HepG2 (cell line): ENCODE measurements around the gene TP73. TPM values are rescaled to one million over a fixed set of nuclear protein-coding genes. Genes with fewer than 3 reads are reported as not detected.

ENCODE experiments used
- ATAC-seq: fragments of 200-7000 bp; cut with Tn5 transposase; 3 replicates; pipeline ENCODE4 v1.9.1; 2020; ENCODE audit warnings: mild to moderate bottlenecking, moderate library complexity
- BruUV-seq: library from RNA; stranded (reverse); fragments of 400-500 nt; replicated peaks from 2 replicates; lab custom pipeline; 2021; lab: Mats Ljungman, UMichigan
- CTCF ChIA-PET: fragments of 300-600 bp; formaldehyde crosslinking; extraction: SDS; loops from one replicate; lab custom pipeline; 2021; ENCODE audit warnings: low total read pairs, inconsistent platforms, low intra/inter-chr PET ratio; lab: Yijun Ruan, JAX
- POLR2A ChIA-PET: fragments of 350-600 bp; sonication (Branson Sonifier 250); formaldehyde crosslinking; loops from one replicate; lab custom pipeline; 2020; ENCODE audit warnings: antibody characterized with exemption, inconsistent platforms; lab: Yijun Ruan, JAX
- DNase-seq: peaks from one replicate; pipeline ENCODE4 v3.0.0-alpha.2; 2015; ENCODE audit warnings: low spot score
- FAIRE-seq: peaks from 3 replicates; lab custom pipeline; 2011; peaks lifted over from hg19 to GRCh38; lab: Jason Lieb, UNC
- H2AFZ ChIP-seq: one replicate; pipeline ENCODE4 v1.6.1; 2011; ENCODE audit warnings: low read length, inconsistent platforms
- H3K27ac ChIP-seq: fragments of 300-600 bp; 3 replicates; pipeline ENCODE4 v1.8.0; 2011; ENCODE audit warnings: mixed run types, mild to moderate bottlenecking, mixed read lengths, low read length, inconsistent platforms; ENCODE audit not compliant: insufficient read depth; ENCODE audit errors: extremely low read length
- H3K27me3 ChIP-seq, 2 experiments: fragments of 200-600 bp in 1 of 2; 2 replicates in 1 of 2; 3 replicates in 1 of 2; pipeline versions ENCODE4 v1.6.0 to v1.8.0; 2011; ENCODE audit warnings: low read length in 2 of 2, mild to moderate bottlenecking in 2 of 2, moderate library complexity in 2 of 2, inconsistent platforms in 1 of 2; ENCODE audit not compliant: insufficient read depth in 2 of 2, control insufficient read depth in 1 of 2
- H3K36me3 ChIP-seq, 2 experiments: fragments of 200-600 bp in 1 of 2; replicated peaks in 1 of 2; 2 replicates in 1 of 2; 3 replicates in 1 of 2; pipeline versions ENCODE4 v1.5.1 to v1.8.0; 2011; ENCODE audit warnings: low read length in 2 of 2, inconsistent platforms in 1 of 2; ENCODE audit not compliant: insufficient read depth in 2 of 2, control insufficient read depth in 1 of 2
- H3K4me1 ChIP-seq: 2 replicates; pipeline ENCODE4 v1.5.1; 2012; ENCODE audit warnings: low read length, inconsistent platforms; ENCODE audit not compliant: insufficient read depth
- H3K4me2 ChIP-seq: 2 replicates; pipeline ENCODE4 v1.6.0; 2011; ENCODE audit warnings: low read depth, low read length, inconsistent platforms
- H3K4me3 ChIP-seq, 3 experiments: fragments of 200-600 bp in 1 of 3; sonication (generic), shearing (Covaris generic) in 1 of 3; replicated peaks in 1 of 3; 2 replicates each; pipeline ENCODE4 v1.5.1; 2011 to 2016; ENCODE audit warnings: low read length in 3 of 3, inconsistent platforms in 2 of 3, low read depth in 2 of 3, mild to moderate bottlenecking in 2 of 3, control low read depth in 1 of 3, mixed read lengths in 1 of 3; ENCODE audit not compliant: insufficient read depth in 1 of 3
- H3K79me2 ChIP-seq: one replicate; pipeline ENCODE4 v1.6.1; 2011; ENCODE audit warnings: low read length, inconsistent platforms; ENCODE audit not compliant: insufficient read depth
- H3K9ac ChIP-seq: 2 replicates; pipeline ENCODE4 v1.6.0; 2011; ENCODE audit warnings: mild to moderate bottlenecking, low read depth, low read length, inconsistent platforms; ENCODE audit not compliant: insufficient read depth
- H3K9me3 ChIP-seq: 2 replicates; pipeline ENCODE4 v1.5.1; 2012; ENCODE audit warnings: mild to moderate bottlenecking, low read length
- H4K20me1 ChIP-seq: 2 replicates; pipeline ENCODE4 v1.6.0; 2011; ENCODE audit warnings: inconsistent platforms, mild to moderate bottlenecking, low read length, moderate library complexity; ENCODE audit not compliant: insufficient read depth
- BCL6 ChIP-seq: IDR thresholded peaks from 2 replicates; pipeline ENCODE4 v1.6.1; 2016; ENCODE audit warnings: missing genetic modification reagents, missing compliant biosample characterization
- CENPX ChIP-seq: sonication (generic); formaldehyde crosslinking; IDR thresholded peaks from 2 replicates; pipeline ENCODE4 v1.9.0; 2021; ENCODE audit warnings: mild to moderate bottlenecking, missing genetic modification reagents, moderate library complexity
- KDM1A ChIP-seq: IDR thresholded peaks from 2 replicates; pipeline ENCODE4 v1.6.1; 2016; ENCODE audit warnings: missing compliant biosample characterization
- KDM6A ChIP-seq: IDR thresholded peaks from 2 replicates; pipeline ENCODE4 v1.6.1; 2016; ENCODE audit warnings: low read depth
- PAF1 ChIP-seq: IDR thresholded peaks from 2 replicates; pipeline ENCODE4 v1.6.1; 2016; ENCODE audit warnings: missing genetic modification reagents, missing compliant biosample characterization
- PRDM10 ChIP-seq: sonication (generic); formaldehyde crosslinking; IDR thresholded peaks from 2 replicates; pipeline ENCODE4 v1.4.0; 2020; ENCODE audit warnings: low read depth, missing genetic modification reagents
- RNF219 ChIP-seq: sonication (generic); formaldehyde crosslinking; IDR thresholded peaks from 2 replicates; pipeline ENCODE4 v1.5.0; 2020; ENCODE audit warnings: mild to moderate bottlenecking, missing genetic modification reagents
- STAG1 ChIP-seq: sonication (generic); formaldehyde crosslinking; IDR thresholded peaks from 2 replicates; pipeline ENCODE4 v1.4.0; 2020; ENCODE audit warnings: missing genetic modification reagents
- TCF12 ChIP-seq, 2 experiments: fragments of 450-650 bp in 1 of 2; sonication (generic) in 1 of 2; formaldehyde crosslinking in 1 of 2; IDR thresholded peaks; 2 replicates each; pipeline versions ENCODE4 v1.6.1 to v1.8.0; 2017 to 2022; ENCODE audit warnings: antibody characterized with exemption in 1 of 2, mild to moderate bottlenecking in 1 of 2, missing genetic modification reagents in 1 of 2, moderate library complexity in 1 of 2
- ZNF501 ChIP-seq: sonication (generic); formaldehyde crosslinking; IDR thresholded peaks from 2 replicates; pipeline ENCODE4 v1.5.1; 2020; ENCODE audit warnings: mild to moderate bottlenecking, moderate library complexity, missing genetic modification reagents
- ZNF850 ChIP-seq: sonication (generic); formaldehyde crosslinking; conservative IDR thresholded peaks from 2 replicates; pipeline ENCODE4 v1.9.0; 2021; ENCODE audit warnings: mild to moderate bottlenecking, missing genetic modification reagents
- WGBS: methylation state at CpG from one replicate; pipeline ENCODE4 v1.1.6; 2017; ENCODE audit warnings: low lambda C conversion rate; 5-methylcytosine and 5-hydroxymethylcytosine counted together
- in situ Hi-C: cut with HindIII; loops from 2 replicates; pipeline ENCODE4 v1.10.0; 2017; ENCODE audit warnings: low pct_unique_long_range_greater_than_20kb; ENCODE audit not compliant: extremely low pct_ligation_motif_present
- intact Hi-C: fragments of 100-400 bp; cut with micrococcal nuclease; formaldehyde crosslinking; loops from one replicate; pipeline ENCODE4 v1.10.0; 2022; ENCODE audit not compliant: unreplicated experiment
- polyA plus RNA-seq, 8 experiments: library from polyadenylated mRNA; depleted of rRNA in 3 of 8; stranded (reverse) in 7 of 8; unstranded in 1 of 8; fragments of >200 nt; fragmentation: Illumina TruSeq in 4 of 8; extraction: Trizol in 4 of 8; gene quantifications; 2 replicates each; pipeline versions ENCODE4 v1.2.1 to v1.2.3, GENCODE V29; 2011 to 2016; ENCODE audit warnings: low read depth in 4 of 8, missing spikeins in 1 of 8, mixed read lengths in 1 of 8; ENCODE audit not compliant: insufficient read depth in 1 of 8
- total RNA-seq, 5 experiments: library from RNA; depleted of rRNA; stranded (reverse); fragments of >200 nt; fragmentation: Illumina TruSeq; extraction: Trizol; gene quantifications; 2 replicates each; pipeline ENCODE4 v1.2.3, GENCODE V29; 2016; ENCODE audit warnings: low read depth in 1 of 5

Gene TP73
- total and polyA plus RNA-seq, 2 of the 13 experiments (the other 11 are each of a cell fraction or from before 2014, with no cell fraction given) = 0.49 to 1.1 TPM

- TF ChIP-seq ZNF501 (CRISPR knock-in tag) (0 out of 2 replicates have a peak, but pooled peaks have one; percentile 19), STAG1 (peak; percentile 79)
Observed at GRCh38 chr1:3724416-3725030, 72.2 kb downstream of the TP73 start (continued).

GRCh38 chr1:3725366-3725765, 73.0 kb downstream of the TP73 start:
- POLR2A ChIA-PET = no interaction called here
- Histone ChIP-seq H3K9me3 (no peaks in the 10 kb centered on the region), H3K4me1 (no peaks in the 10 kb centered on the region), H2AFZ (no peak overlapping the region), H4K20me1 (no peaks in the 10 kb centered on the region), H3K27me3 (0 out of 5 replicates have a peak, but pooled peaks cover under 1 to 1% of the 10 kb centered on the region in 2 experiments), H3K4me3 (no peak overlapping the region), H3K79me2 (no peaks in the 10 kb centered on the region), H3K36me3 (no peaks in the 10 kb centered on the region), H3K9ac (no peak overlapping the region), H3K27ac (no peak overlapping the region)
- DNase-seq = no peak
- ATAC-seq = no peak
- in situ Hi-C loops = no loop called here
- CTCF ChIA-PET = no interaction called here
- intact Hi-C loops = no loop called here
- 95% methylated on average over 2 of the region's 2 CpGs for WGBS
- TF ChIP-seq CENPX = no peak
- TF ChIP-seq RNF219 (CRISPR knock-in tag) = no peak
- TF ChIP-seq PRDM10 (CRISPR knock-in tag) = no peak
- TF ChIP-seq PAF1 (CRISPR knock-in tag) = no peak
- TF ChIP-seq KDM1A (CRISPR knock-in tag) = no peak
- no peak for TF ChIP-seq KDM6A (CRISPR knock-in tag)
- no peak for TF ChIP-seq BCL6 (CRISPR knock-in tag)
- TF ChIP-seq ZNF850 = no peak
- TF ChIP-seq TCF12 (IDR thresholded peaks at IDR 0.05) = no peak
- TF ChIP-seq TCF12 (CRISPR knock-in tag; IDR thresholded peaks at IDR 0.05) = no peak
- TF ChIP-seq, all 625 proteins: peak for 0
- FAIRE-seq = no peak
- no peak overlapping the region for H3K4me2 ChIP-seq
- no TSS peak for BruUV-seq
